SU-DHL-6 (cell line): Measurements from ENCODE around the gene TBRG1.

Source experiments
- EZH2phosphoT487 ChIP-seq: fragments of 200-600 bp; sonication (generic), shearing (Covaris generic); conservative IDR thresholded peaks from 2 replicates; pipeline ENCODE4 v1.6.1; 2018; ENCODE audit warnings: mild to moderate bottlenecking, antibody characterized with exemption, low read length, moderate library complexity, mixed read lengths
- TF ChIP-seq, protein P1 (sequence below): fragments of 200-600 bp; sonication (generic); IDR thresholded peaks from one replicate; pipeline ENCODE4 v1.5.1; 2017; ENCODE audit warnings: antibody characterized with exemption, mild to moderate bottlenecking, low read length, moderate library complexity; ENCODE audit not compliant: insufficient read depth, poor library complexity, severe bottlenecking

DNA sequence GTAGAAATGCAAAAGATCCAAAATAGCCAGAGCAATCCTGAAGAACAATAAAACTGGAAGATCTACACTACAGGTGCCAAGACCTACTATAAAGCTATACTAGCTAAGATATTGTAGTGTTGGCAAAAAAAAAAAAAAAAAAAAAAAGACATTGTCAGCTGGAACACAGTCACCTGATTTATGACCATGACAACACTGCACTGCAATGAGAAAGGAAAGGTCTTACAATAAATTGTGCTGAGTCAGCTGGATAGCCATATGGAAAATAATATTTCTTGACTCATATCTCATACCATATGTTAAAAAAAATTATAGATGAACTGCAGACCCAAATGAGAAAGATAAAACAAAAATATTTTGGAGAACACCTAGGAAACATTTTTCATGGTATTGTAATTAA is 14.5 kb upstream of the TBRG1 start:
- TF ChIP-seq, protein P1, sequence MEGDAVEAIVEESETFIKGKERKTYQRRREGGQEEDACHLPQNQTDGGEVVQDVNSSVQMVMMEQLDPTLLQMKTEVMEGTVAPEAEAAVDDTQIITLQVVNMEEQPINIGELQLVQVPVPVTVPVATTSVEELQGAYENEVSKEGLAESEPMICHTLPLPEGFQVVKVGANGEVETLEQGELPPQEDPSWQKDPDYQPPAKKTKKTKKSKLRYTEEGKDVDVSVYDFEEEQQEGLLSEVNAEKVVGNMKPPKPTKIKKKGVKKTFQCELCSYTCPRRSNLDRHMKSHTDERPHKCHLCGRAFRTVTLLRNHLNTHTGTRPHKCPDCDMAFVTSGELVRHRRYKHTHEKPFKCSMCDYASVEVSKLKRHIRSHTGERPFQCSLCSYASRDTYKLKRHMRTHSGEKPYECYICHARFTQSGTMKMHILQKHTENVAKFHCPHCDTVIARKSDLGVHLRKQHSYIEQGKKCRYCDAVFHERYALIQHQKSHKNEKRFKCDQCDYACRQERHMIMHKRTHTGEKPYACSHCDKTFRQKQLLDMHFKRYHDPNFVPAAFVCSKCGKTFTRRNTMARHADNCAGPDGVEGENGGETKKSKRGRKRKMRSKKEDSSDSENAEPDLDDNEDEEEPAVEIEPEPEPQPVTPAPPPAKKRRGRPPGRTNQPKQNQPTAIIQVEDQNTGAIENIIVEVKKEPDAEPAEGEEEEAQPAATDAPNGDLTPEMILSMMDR = no peak
- TF ChIP-seq EZH2phosphoT487 = no peak
